Smooth muscle cell (in vitro differentiated cells): ENCODE results near the gene OLFM1. TPM values are rescaled to one million over a fixed set of nuclear protein-coding genes. Genes with fewer than 3 reads are reported as not detected.

Experiments
- DNase-seq: peaks from one replicate; lab custom pipeline; 2025; ENCODE audit not compliant: unreplicated experiment; lab: John Stamatoyannopoulos, UW
- H2AFZ ChIP-seq: fragments of 200-600 bp; sonication (generic); 2 replicates; pipeline ENCODE4 v1.6.0; 2016; ENCODE audit warnings: antibody characterized with exemption, low read depth, mild to moderate bottlenecking
- H3F3A ChIP-seq: fragments of 200-600 bp; sonication (generic); 2 replicates; pipeline ENCODE4 v1.6.0; 2017; ENCODE audit warnings: antibody characterized with exemption, low read depth
- H3K27ac ChIP-seq: fragments of 200-600 bp; sonication (generic); 2 replicates; pipeline ENCODE4 v1.5.1; 2016; ENCODE audit warnings: low read depth, mild to moderate bottlenecking
- H3K27me3 ChIP-seq: fragments of 200-600 bp; sonication (generic); 2 replicates; pipeline ENCODE4 v1.6.1; 2016; ENCODE audit warnings: low read depth, mild to moderate bottlenecking
- H3K36me3 ChIP-seq: fragments of 200-600 bp; sonication (generic); 2 replicates; pipeline ENCODE4 v1.5.1; 2016; ENCODE audit warnings: low read depth
- H3K4me1 ChIP-seq: fragments of 200-600 bp; sonication (generic); 2 replicates; pipeline ENCODE4 v1.5.1; 2016; ENCODE audit warnings: low read depth
- H3K4me2 ChIP-seq: fragments of 200-600 bp; sonication (generic); 2 replicates; pipeline ENCODE4 v1.6.0; 2016; ENCODE audit warnings: mild to moderate bottlenecking
- H3K4me3 ChIP-seq: fragments of 200-600 bp; sonication (generic); 2 replicates; pipeline ENCODE4 v1.5.1; 2016; ENCODE audit warnings: mild to moderate bottlenecking
- H3K79me2 ChIP-seq: fragments of 200-600 bp; sonication (generic); 2 replicates; pipeline ENCODE4 v1.6.0; 2016; ENCODE audit warnings: low read depth, mild to moderate bottlenecking
- H3K9ac ChIP-seq: fragments of 200-600 bp; sonication (generic); 2 replicates; pipeline ENCODE4 v1.6.0; 2016; ENCODE audit warnings: low read depth
- H3K9me3 ChIP-seq: fragments of 200-600 bp; sonication (generic); replicated peaks from 2 replicates; pipeline ENCODE4 v1.5.1; 2016; ENCODE audit warnings: low read depth
- H4K20me1 ChIP-seq: fragments of 200-600 bp; sonication (generic); 2 replicates; pipeline ENCODE4 v1.6.0; 2016; ENCODE audit warnings: low read depth
- WGBS: methylation state at CpG from one replicate; pipeline ENCODE4 v1.1.7; 2016; ENCODE audit warnings: low lambda C conversion rate; 5-methylcytosine and 5-hydroxymethylcytosine counted together
- polyA plus RNA-seq: library from polyadenylated mRNA; unstranded; fragments of >200 nt; fragmentation: Nextera tagmentation; extraction: Ambion mirVana; gene quantifications from 2 replicates; pipeline ENCODE4 v1.2.1, GENCODE V29; 2016
- total RNA-seq: library from RNA; depleted of rRNA; stranded (reverse); fragments of >200 nt; gene quantifications from 2 replicates; pipeline ENCODE4 v1.2.3, GENCODE V29; 2014
- TF ChIP-seq, protein P1 (sequence below): fragments of 200-600 bp; sonication (generic); IDR thresholded peaks from 2 replicates; pipeline ENCODE4 v1.5.1; 2017; ENCODE audit warnings: borderline replicate concordance, mild to moderate bottlenecking, antibody characterized with exemption; ENCODE audit not compliant: insufficient read depth, poor library complexity, severe bottlenecking

OLFM1 gene
- total and polyA plus RNA-seq, 2 experiments from 2014 or later = 4.5 to 11.0 TPM

DNA sequence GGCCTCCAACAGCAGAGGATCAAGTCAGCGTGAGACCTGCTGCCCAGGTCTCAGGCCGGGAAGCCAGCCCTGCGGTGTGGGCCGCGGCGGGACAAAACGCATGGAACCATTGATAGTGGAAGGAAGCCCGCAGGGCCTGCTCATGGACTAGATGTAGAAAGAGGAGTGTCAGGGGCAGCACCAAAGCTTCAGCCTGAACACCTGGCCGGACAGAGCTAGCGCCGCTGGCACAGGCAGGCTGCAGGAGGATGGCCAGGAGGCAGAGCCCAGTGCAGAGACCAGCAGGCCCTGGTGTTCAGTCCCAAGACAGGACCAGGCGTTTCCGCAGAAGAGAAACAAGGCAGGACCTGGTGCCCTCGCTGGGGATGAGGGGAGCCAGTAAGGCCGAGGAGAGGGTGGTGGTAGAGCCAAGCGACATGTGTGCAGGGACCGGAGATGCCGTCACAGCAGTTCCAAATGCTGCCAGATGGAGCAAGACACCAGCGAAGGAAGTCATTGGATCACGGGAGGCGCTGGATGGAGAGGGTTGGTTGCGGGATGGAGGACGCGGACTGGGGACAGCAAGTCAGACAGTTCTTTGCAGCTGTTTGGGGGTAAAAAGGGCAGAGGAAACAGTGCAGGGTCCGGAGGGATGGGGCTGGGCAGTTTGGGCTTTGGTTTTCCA, 42.1 kb upstream of the OLFM1 start:
- Histone ChIP-seq H3K27ac (no peak overlapping the region), H3K27me3 (no peaks in the 10 kb centered on the region), H3K4me2 (no peak overlapping the region), H3K9me3 (no peaks in the 10 kb centered on the region), H3K4me1 (no peaks in the 10 kb centered on the region), H4K20me1 (no peaks in the 10 kb centered on the region), H3K4me3 (no peak overlapping the region), H3K36me3 (no peaks in the 10 kb centered on the region), H2AFZ (no peak overlapping the region), H3F3A (no peaks in the 10 kb centered on the region), H3K79me2 (no peaks in the 10 kb centered on the region), H3K9ac (no peak overlapping the region)
- 89% methylated on average over 25 of the region's 25 CpGs for WGBS
- TF ChIP-seq, protein P1, sequence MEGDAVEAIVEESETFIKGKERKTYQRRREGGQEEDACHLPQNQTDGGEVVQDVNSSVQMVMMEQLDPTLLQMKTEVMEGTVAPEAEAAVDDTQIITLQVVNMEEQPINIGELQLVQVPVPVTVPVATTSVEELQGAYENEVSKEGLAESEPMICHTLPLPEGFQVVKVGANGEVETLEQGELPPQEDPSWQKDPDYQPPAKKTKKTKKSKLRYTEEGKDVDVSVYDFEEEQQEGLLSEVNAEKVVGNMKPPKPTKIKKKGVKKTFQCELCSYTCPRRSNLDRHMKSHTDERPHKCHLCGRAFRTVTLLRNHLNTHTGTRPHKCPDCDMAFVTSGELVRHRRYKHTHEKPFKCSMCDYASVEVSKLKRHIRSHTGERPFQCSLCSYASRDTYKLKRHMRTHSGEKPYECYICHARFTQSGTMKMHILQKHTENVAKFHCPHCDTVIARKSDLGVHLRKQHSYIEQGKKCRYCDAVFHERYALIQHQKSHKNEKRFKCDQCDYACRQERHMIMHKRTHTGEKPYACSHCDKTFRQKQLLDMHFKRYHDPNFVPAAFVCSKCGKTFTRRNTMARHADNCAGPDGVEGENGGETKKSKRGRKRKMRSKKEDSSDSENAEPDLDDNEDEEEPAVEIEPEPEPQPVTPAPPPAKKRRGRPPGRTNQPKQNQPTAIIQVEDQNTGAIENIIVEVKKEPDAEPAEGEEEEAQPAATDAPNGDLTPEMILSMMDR = no peak
- no peak for DNase-seq

- Histone ChIP-seq H4K20me1 (no peaks in the 10 kb centered on the region), H3K36me3 (no peaks in the 10 kb centered on the region), H3K9me3 (no peaks in the 10 kb centered on the region), H3F3A (no peaks in the 10 kb centered on the region), H3K9ac (no peak overlapping the region), H3K4me1 (no peaks in the 10 kb centered on the region), H2AFZ (no peak overlapping the region), H3K4me3 (no peak overlapping the region), H3K79me2 (no peaks in the 10 kb centered on the region), H3K27me3 (no peaks in the 10 kb centered on the region), H3K27ac (no peak overlapping the region), H3K4me2 (no peak overlapping the region)
- no peak for DNase-seq
- 86% methylated on average over 15 of the region's 18 CpGs for WGBS
- TF ChIP-seq, protein P1 = no peak
These were observed 41.3 kb upstream of the OLFM1 start for GRCh38 chr9:135045928-135046738.

GRCh38 chr9:135046739-135047350, 40.6 kb upstream of the OLFM1 start:
- no peak for DNase-seq
- no peak overlapping the region for H3K4me3 ChIP-seq
- H4K20me1 ChIP-seq = no peaks in the 10 kb centered on the region
- H3F3A ChIP-seq = no peaks in the 10 kb centered on the region
- TF ChIP-seq, protein P1 = no peak
- no peak overlapping the region for H3K4me2 ChIP-seq
- no peaks in the 10 kb centered on the region for H3K79me2 ChIP-seq
- H3K9me3 ChIP-seq = no peaks in the 10 kb centered on the region
- H3K4me1 ChIP-seq = no peaks in the 10 kb centered on the region
- WGBS = 95% methylated on average over 12 of the region's 12 CpGs
- H3K36me3 ChIP-seq = no peaks in the 10 kb centered on the region
- H2AFZ ChIP-seq = no peak overlapping the region
- H3K27ac ChIP-seq = no peak overlapping the region
- H3K27me3 ChIP-seq = no peaks in the 10 kb centered on the region
- H3K9ac ChIP-seq = no peak overlapping the region
